Measurements from ENCODE around the gene FBXL19. TPM values are rescaled to one million over a fixed set of nuclear protein-coding genes. Genes with fewer than 3 reads are reported as not detected.

FBXL19 gene
- total RNA-seq, 2 donors from 2014 or later, result 21.9 to 44.8 TPM

GRCh38 chr16:30949650-30950515 lies 26.5 kb downstream of the FBXL19 start:
- intact Hi-C loops (cut with DNase I), result no loop called here
- DNase-seq, result peak; percentile 90
- Histone ChIP-seq H3K27me3 (no peaks in the 10 kb centered on the region), H3K9ac (ENCODE audit: low read depth in 2 of 2, low read length in 2 of 2) (peak overlapping the region; percentile 86 to 91), H3K27ac (peak overlapping the region; percentile 94), H3K9me3 (no peaks in the 10 kb centered on the region), H3K36me3 (no peaks in the 10 kb centered on the region), H3K4me1 (peaks cover 12% of the 10 kb centered on the region), H3K4me3 (peak overlapping the region; percentile 90)
- no peak for TF ChIP-seq CTCF (IDR thresholded peaks at IDR 0.05)

GRCh38 chr16:30950516-30951065 lies 27.2 kb downstream of the FBXL19 start:
- peaks cover 12% of the 10 kb centered on the region for H3K4me1 ChIP-seq
- H3K4me3 ChIP-seq, result no peak overlapping the region
- DNase-seq, result no peak
- TF ChIP-seq CTCF (IDR thresholded peaks at IDR 0.05), result no peak
- H3K9ac ChIP-seq (ENCODE audit: low read depth in 2 of 2, low read length in 2 of 2), result peak overlapping the region in 1 of 2 donors; percentile 91
- H3K36me3 ChIP-seq, result no peaks in the 10 kb centered on the region
- intact Hi-C loops (cut with DNase I), result no loop called here
- no peaks in the 10 kb centered on the region for H3K27me3 ChIP-seq
- peak overlapping the region; percentile 94 for H3K27ac ChIP-seq
- no peaks in the 10 kb centered on the region for H3K9me3 ChIP-seq

GRCh38 chr16:30951193-30951592 lies 27.8 kb downstream of the FBXL19 start:
- no peaks in the 10 kb centered on the region for H3K36me3 ChIP-seq
- no peaks in the 10 kb centered on the region for H3K27me3 ChIP-seq
- no peak overlapping the region for H3K27ac ChIP-seq
- no peak for TF ChIP-seq CTCF (IDR thresholded peaks at IDR 0.05)
- intact Hi-C loops (cut with DNase I), result no loop called here
- no peak overlapping the region for H3K4me3 ChIP-seq
- peaks cover 12% of the 10 kb centered on the region for H3K4me1 ChIP-seq
- DNase-seq, result no peak
- no peaks in the 10 kb centered on the region for H3K9me3 ChIP-seq
- peak overlapping the region in 1 of 2 donors; percentile 26 for H3K9ac ChIP-seq (ENCODE audit: low read depth in 2 of 2, low read length in 2 of 2)

GRCh38 chr16:30951750-30952149 lies 28.4 kb downstream of the FBXL19 start:
- peak; percentile 41 for DNase-seq
- H3K4me1 ChIP-seq, result peaks cover 12% of the 10 kb centered on the region

GRCh38 chr16:30953111-30953510 lies 29.7 kb downstream of the FBXL19 start:
- no peak overlapping the region for H3K9ac ChIP-seq (ENCODE audit: low read depth in 2 of 2, low read length in 2 of 2)

More at GRCh38 chr16:30951750-30952149, 28.4 kb downstream of the FBXL19 start:
- H3K27ac ChIP-seq, result no peak overlapping the region
- H3K27me3 ChIP-seq, result no peaks in the 10 kb centered on the region
- H3K36me3 ChIP-seq, result no peaks in the 10 kb centered on the region
- no peak for TF ChIP-seq CTCF (IDR thresholded peaks at IDR 0.05)
- no peaks in the 10 kb centered on the region for H3K9me3 ChIP-seq
- intact Hi-C loops (cut with DNase I), result no loop called here
- no peak overlapping the region for H3K9ac ChIP-seq (ENCODE audit: low read depth in 2 of 2, low read length in 2 of 2)
- no peak overlapping the region for H3K4me3 ChIP-seq

More at GRCh38 chr16:30953111-30953510, 29.7 kb downstream of the FBXL19 start:
- TF ChIP-seq CTCF (IDR thresholded peaks at IDR 0.05), result no peak
- H3K27ac ChIP-seq, result no peak overlapping the region
- no peaks in the 10 kb centered on the region for H3K36me3 ChIP-seq
- no peak for DNase-seq
- H3K27me3 ChIP-seq, result no peaks in the 10 kb centered on the region
- peaks cover 12% of the 10 kb centered on the region for H3K4me1 ChIP-seq
- no peaks in the 10 kb centered on the region for H3K9me3 ChIP-seq
- intact Hi-C loops (cut with DNase I), result no loop called here
- no peak overlapping the region for H3K4me3 ChIP-seq

Data from colonic mucosa (tissue), 4 donors.